HG03025 (cell line): ENCODE data around the gene MBL2.

ENCODE experiments used
- ATAC-seq: cut with Tn5 transposase; IDR thresholded peaks from one replicate; pipeline ENCODE4 v1.9.1; 2021; ENCODE audit warnings: mild to moderate bottlenecking, moderate library complexity; ENCODE audit not compliant: unreplicated experiment, low FRiP score

The MBL2 gene

DNA sequence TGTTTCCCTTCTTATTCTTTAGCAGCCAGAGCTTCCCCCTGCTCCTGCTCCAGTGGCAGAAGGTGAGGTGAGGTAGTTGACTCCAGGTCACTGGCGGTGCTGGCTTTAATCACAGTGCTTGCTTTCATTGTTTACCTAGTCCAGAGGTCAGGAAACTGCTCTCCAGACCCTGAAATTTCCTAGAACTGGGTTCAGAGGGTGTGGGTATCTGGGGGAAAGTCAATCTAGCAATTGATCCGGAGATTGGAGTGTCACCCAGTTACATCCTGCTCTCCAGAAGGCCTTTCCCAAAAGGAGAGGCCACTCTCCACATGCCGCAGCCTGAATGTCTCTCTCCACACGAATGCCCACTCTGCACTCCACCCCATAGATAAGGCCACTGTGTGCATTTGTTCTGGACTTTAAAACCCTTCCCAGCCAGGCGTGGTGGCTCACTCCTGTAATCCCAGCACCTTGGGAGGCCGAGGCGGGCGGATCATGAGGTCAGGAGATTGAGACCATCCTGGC is 2.1 kb upstream of the MBL2 start:
- no peak for ATAC-seq

GRCh38 chr10:52774182-52774581 is 1.6 kb upstream of the MBL2 start:
- no peak for ATAC-seq

DNA sequence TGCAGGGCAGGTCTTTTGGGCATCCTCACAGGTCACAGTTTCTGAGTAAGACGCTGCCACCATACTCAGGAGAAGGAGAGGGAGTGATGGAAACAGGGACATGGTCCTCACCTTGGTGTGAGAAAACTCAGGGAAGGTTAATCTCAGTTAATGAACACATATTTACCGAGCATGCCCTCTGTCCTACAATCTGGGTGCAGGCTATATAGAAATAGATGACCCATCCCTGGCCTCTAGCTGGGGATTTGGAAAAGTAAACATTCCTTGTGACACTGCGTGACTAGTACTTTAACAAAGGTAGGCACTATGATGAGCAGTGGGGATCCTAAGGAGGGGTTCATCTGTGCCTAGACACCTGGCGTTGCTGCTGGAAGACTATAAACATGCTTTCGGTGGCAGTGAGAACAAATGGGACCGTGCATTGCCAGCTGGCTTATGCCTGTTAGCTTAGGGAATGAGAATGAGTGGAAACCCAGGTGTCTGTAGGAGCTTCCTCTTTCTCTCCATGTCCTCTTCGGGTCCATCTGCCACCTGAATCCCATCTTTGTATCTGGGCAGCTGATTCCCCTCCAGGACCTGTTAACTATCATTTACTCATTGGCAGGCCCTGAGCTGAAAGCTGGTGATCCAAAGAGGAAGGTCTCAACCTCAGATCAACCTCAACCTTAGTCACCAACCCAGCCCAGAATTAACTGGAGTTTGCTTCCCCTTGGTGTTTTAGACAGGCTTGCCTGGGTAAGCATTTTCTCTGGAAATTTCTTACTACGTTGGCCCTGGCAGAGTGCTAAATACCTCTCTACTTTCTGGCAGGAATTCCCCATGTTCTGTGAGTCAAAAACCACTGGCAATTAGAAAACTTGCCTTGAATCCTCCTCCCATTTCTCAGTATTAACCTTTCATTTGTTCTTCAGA is 794 bp downstream of the MBL2 start:
- no peak for ATAC-seq

DNA sequence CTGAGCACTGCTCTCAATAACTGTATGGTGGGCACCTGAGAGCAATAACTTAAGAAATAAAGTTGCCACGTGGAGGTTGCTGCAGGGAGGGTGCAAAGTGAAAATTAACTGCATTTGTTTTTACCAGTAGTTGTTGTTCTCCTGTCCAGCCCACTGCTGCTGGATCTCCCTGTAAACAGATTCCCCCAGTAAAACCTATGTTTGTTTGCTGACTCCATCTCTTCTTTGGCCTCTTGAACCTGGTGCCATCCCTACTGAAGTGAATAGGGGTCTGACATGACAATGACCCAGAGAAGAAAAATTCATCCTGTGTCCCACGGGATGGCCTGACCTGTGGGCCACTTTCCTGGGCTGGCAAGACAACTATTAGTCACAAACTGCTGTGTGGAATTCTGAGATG is 1.7 kb downstream of the MBL2 start:
- ATAC-seq, result no peak

- ATAC-seq, result no peak
These were observed 2.6 kb downstream of the MBL2 start for GRCh38 chr10:52769966-52770365.

DNA sequence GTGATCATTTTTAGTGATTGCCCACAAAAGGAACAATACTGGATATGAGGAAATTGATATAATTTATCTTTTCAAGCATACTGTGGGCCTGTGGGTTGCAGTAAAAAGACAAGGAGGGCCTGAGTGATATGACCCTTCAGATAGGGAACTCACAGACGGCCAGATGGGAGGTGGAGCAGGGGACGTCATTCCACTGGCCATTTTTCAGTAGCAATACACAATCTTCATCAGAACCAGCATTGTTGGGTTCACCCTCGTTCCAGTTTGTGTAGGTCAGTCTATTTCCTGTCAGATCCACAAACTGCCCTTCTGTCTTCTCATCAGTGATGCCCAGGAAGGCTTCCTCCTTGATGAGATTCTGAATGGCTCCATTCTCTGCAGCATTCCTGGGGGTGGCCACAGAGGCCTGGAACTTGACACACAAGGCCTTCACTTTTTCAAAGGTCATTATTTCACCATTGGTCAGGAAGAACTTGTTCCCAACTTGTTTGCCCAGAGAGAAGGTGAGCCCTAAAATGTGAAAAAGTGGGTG is 4.5 kb downstream of the MBL2 start:
- no peak for ATAC-seq

GRCh38 chr10:52762088-52762487 is 10.5 kb downstream of the MBL2 start:
- ATAC-seq, result no peak

- no peak for ATAC-seq
These were observed 13.4 kb downstream of the MBL2 start for GRCh38 chr10:52759154-52759553.

- no peak for ATAC-seq
These were observed 14.2 kb downstream of the MBL2 start for GRCh38 chr10:52758406-52758805.

GRCh38 chr10:52757773-52758172 is 14.8 kb downstream of the MBL2 start:
- no peak for ATAC-seq

DNA sequence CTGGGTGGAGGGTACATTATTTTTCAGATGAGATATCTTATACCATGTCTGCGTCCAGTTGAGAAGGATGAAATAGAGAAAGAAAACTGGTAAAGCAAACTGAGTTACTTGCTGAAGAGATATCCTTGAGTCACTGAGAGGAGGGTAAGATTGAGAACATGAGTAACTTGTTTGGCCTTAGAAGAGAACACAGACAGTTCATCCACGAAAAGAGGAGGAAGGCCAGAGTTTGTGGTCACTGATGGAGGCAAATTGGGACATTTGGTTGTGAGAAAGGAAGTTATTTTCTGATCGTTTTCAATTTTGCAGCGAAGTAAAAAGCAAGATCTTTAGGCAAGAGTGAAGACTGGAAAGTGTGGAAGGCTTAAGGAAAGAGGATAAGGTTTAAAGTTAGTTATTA is 15.6 kb downstream of the MBL2 start:
- ATAC-seq, result no peak

- ATAC-seq, result no peak
These were observed 16.3 kb downstream of the MBL2 start for GRCh38 chr10:52756295-52756694.

DNA sequence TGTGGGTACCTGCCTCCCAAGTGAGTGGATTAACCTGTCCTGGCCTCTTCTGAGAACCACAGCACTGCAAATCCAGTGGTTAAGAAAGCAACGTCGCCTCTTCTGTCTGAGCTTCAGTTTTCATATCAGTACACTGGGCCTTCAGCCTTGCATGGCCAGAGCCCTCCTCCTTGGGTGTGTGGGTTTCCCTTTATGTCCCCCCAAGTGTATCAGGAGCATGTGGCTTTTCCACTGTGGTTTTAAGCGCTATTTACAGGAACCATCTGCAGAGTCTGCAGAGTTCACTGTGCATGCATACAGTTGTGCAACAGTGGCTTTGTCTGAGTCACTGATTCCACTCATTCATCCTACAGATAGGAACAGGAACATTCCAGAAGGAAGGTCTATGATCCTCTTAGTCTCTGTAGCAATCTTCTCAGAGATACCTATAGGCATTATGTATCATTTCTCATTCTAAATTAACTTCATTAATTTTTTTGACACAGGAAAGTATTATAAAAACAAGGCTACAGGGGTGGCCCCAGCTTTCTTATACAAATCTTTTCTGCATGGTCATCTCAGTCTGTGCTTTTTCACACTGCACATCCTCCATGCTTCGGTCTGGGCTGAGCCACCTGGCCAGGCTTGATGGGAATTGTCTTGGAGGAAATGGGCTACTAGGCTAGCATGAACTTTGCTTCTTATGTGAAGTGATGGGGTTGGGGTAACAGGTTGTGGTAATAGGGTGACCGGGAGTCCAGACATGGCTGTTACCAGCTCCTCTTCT is 17.1 kb downstream of the MBL2 start:
- no peak for ATAC-seq

GRCh38 chr10:52752801-52753445 is 19.7 kb downstream of the MBL2 start:
- ATAC-seq, result no peak

- ATAC-seq, result no peak
These were observed 20.3 kb downstream of the MBL2 start for GRCh38 chr10:52752261-52752660.

DNA sequence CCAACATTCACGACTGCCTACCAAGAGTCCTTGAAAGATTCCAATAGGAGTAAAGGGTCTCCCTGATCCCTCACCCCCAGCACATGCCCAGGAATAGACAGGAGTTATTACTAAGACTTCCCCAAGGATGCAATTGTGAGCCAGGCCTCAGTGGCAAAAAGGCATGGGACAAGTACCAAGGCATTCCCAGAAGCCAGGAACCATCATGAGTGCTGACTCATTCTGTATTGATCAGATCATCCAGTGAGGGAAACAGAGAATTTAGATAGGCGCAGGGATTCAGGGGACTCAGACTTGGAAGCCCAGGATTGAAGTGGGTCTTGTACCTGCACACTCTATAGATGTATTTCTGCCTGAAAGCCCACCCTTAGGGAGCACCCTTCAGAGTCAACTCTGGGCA is 21.2 kb downstream of the MBL2 start:
- ATAC-seq, result no peak

- ATAC-seq, result no peak
These were observed 22.0 kb downstream of the MBL2 start for GRCh38 chr10:52750629-52751028.

GRCh38 chr10:52747694-52748093 is 24.9 kb downstream of the MBL2 start:
- no peak for ATAC-seq

DNA sequence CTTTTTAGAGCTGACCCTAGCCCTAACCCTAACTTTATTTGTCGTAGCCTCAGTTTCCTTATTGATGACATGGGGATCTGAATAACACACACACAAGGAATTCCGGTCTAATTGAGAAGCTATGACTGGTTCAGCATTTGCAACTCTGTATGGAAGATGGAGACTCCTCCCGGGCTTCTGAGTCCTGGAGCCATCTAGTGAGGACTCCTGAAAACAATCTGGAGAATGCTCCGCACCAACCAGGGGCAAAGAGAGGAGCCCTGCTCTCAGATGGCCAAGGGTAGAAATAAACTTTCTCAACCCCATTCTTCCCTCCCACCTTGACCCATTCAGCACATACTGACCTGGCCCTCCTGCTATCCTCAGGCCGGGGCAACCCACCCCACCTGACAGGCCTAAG is 26.4 kb downstream of the MBL2 start:
- ATAC-seq, result no peak

- ATAC-seq, result no peak
These were observed 28.4 kb downstream of the MBL2 start for GRCh38 chr10:52744057-52744805.
